ENCODE data around the gene GHITM.
"Not testable (repeated sequence)": the region's sequence is repeated elsewhere in the genome, so short reads cannot be mapped to it uniquely, and the experiment has no call there.

- TF ChIP-seq TAF1 (IDR thresholded peaks at IDR 0.05; ENCODE audit: low read depth, low read length); YY1 (IDR thresholded peaks at IDR 0.05; ENCODE audit: low read depth, low read length); CTCF (IDR thresholded peaks at IDR 0.05; ENCODE audit: control extremely low read depth in 1 of 3, insufficient read depth in 1 of 3, low read depth in 1 of 3, low read length in 3 of 3); SP4 (IDR thresholded peaks at IDR 0.05; ENCODE audit: low read length); HDAC2 (IDR thresholded peaks at IDR 0.05; ENCODE audit: borderline replicate concordance in 1 of 2, low read depth in 2 of 2, low read length in 2 of 2); KDM4A (IDR thresholded peaks at IDR 0.05; ENCODE audit: low read depth, low read length, severe bottlenecking); POLR2A (IDR thresholded peaks at IDR 0.05; ENCODE audit: control extremely low read depth in 1 of 2, low read depth in 2 of 2, low read length in 2 of 2); POLR2AphosphoS5 (IDR thresholded peaks at IDR 0.05; ENCODE audit: low read depth, low read length); TCF12 (IDR thresholded peaks at IDR 0.05; ENCODE audit: low read depth, low read length); TBP (IDR thresholded peaks at IDR 0.05; ENCODE audit: low read depth, low read length); BRCA1 (IDR thresholded peaks at IDR 0.05; ENCODE audit: low read depth, low read length): not testable (repeated sequence)
Measured at GRCh38 chr10:84171237-84171636, 31.9 kb downstream of the GHITM start.

Data from H1 (cell line).